NCI-H345 treated with DMSO at 0.1 percent for 48 hours (cell line): ENCODE data around the gene ENDOG.
"Not testable (repeated sequence)": the region's sequence is repeated elsewhere in the genome, so short reads cannot be mapped to it uniquely, and the experiment has no call there.

Experiments used
- DNase-seq: peaks from one replicate; lab custom pipeline; 2025; ENCODE audit not compliant: unreplicated experiment; lab: John Stamatoyannopoulos, UW

The ENDOG gene

GRCh38 chr9:128818099-128818838 is at the start of gene ENDOG:
ENDOG (plus strand) TSS chr9:128818500; CDS start chr9:128818685, 185 bp downstream.
- peak; percentile 96 for DNase-seq

- DNase-seq = no peak
Observed at GRCh38 chr9:128768606-128769005, 49.7 kb upstream of the ENDOG start.

GRCh38 chr9:128770286-128771030 is 47.8 kb upstream of the ENDOG start:
- no peak for DNase-seq

DNA sequence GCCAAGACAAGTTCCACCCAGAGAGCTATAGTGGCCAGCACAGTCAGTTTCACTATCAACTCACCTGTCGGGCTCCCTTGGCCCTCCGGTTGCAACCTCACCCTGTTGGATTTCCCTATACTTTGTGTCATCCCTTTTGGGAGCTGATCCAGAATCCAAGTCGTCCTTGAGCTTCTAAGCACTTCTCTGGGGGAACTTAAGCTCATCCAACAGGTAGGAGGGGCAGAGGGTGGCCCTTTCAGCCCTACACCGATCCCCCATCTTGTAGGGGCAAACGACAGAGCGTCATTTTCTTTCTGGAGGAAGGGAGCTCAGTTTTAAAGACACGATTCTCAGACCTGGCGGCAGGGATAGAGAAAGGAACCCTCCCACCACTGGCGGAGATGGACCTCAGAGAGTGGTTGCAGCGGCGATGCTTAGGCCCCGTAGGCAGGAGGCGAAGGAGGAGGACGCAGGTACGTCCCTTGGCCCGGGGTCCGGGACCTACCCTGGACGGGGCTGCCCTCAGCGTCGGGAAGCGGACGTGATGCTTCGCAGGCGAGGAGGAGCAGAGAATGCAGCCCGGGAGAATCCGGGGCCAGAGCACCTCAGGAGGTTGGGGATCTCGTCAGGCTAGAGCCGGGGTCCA is 47.1 kb upstream of the ENDOG start:
- no peak for DNase-seq

- DNase-seq = peak; percentile 79
Observed at GRCh38 chr9:128771745-128772519, 46.4 kb upstream of the ENDOG start, which contains the start of gene ZER1. ZER1 (minus strand) TSS chr9:128771927; CDS start chr9:128755565, 16,362 bp downstream.

DNA sequence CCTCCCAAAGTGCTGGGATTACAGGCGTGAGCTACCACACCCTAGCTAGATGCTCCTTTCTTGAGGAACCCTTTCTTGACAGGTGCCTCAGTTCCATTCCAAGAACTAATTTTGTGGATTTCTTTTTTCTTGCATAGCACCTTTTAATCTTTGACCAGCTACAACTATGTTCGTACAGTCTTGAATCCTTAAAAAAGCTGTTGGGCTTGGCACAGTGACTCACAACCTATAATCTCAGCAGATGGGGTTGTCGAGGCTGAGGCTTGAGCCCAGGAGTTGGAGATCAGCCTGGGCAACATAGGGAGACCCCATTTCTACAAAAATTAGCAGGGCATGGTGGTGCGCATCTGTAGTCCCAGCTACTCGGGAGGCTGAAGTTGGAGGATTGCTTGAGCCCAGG is 45.3 kb upstream of the ENDOG start:
- DNase-seq = no peak

- DNase-seq = no peak
Observed at GRCh38 chr9:128774804-128775203, 43.5 kb upstream of the ENDOG start.

GRCh38 chr9:128780093-128780492 is 38.2 kb upstream of the ENDOG start:
- not testable (repeated sequence) for DNase-seq

DNA sequence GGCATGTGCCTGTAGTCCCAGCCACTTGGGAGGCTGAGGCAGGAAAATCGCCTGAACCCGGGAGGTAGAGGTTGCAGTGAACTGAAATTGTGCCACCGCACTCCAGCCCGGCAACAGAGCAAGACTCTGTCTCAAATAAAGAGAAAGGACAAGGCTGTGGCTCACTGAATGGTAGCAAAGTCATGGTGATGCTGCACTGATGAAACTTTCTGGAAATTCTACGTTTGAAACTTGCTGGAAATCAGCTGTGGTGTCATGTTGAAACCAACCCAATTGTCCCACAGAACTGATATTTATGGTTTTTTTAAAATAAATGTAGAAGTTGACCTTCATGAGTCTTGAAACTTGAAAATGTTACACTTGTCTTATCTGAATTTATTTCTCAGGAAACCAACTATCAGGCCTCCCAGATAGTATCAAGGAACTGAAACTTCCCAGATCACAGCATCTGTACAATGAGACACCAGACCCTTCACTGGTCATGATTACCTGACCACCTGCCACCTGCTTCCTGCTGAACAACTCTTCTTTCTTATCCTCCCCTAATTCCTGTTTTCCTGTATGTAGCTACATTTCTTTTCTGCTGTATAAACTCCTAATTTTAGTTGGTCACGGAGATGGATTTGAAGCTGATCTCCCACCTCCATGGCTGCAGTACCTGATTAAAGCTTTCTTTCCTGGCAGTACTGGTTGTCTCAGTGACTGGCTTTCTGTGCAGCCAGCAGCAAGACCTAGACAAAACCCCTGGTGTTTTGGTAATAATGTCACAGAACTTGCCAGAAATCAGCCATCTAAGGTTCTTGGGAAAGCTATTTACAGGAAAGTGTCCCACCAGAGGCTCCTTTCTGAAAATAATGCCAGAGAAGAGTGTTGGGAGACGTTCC is 36.9 kb upstream of the ENDOG start:
- no peak for DNase-seq

DNA sequence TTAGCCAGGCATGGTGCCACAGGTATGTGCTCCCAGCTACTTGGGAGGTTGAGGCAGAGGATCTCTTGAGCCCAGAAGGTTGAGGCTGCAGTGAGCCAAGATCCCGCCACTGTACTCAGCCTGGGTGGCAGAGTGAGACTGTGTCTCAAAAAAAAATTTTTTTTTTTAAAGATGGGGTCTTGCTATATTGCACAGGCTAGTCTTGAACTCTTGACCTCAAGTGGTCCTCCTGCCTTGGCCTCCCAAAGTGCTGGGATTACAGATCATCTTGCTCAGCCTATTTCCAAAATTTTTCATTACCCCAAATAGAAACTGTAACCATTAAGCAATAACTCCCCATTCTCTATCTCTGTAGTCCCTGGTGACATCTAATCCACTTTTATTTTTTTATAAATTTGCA is 35.6 kb upstream of the ENDOG start:
- no peak for DNase-seq

DNA sequence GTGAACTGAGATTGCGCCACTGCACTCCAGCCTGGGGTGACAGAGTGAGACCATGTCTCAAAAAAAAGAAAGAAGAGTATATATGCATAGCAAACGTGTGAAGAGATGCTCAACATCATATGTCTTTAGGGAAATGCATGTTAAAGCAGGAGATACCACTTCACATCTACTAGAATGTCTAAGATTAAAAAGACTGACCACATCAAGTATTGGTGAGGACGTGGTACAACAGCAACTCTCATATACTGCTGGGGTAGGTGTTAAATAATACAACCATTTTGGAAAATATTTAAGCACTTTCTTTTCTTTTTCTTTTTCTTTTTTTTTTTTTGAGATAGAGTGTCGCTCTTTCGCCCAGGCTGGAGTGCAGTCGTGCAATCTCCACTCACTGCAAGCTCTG is 32.9 kb upstream of the ENDOG start:
- DNase-seq = no peak

DNA sequence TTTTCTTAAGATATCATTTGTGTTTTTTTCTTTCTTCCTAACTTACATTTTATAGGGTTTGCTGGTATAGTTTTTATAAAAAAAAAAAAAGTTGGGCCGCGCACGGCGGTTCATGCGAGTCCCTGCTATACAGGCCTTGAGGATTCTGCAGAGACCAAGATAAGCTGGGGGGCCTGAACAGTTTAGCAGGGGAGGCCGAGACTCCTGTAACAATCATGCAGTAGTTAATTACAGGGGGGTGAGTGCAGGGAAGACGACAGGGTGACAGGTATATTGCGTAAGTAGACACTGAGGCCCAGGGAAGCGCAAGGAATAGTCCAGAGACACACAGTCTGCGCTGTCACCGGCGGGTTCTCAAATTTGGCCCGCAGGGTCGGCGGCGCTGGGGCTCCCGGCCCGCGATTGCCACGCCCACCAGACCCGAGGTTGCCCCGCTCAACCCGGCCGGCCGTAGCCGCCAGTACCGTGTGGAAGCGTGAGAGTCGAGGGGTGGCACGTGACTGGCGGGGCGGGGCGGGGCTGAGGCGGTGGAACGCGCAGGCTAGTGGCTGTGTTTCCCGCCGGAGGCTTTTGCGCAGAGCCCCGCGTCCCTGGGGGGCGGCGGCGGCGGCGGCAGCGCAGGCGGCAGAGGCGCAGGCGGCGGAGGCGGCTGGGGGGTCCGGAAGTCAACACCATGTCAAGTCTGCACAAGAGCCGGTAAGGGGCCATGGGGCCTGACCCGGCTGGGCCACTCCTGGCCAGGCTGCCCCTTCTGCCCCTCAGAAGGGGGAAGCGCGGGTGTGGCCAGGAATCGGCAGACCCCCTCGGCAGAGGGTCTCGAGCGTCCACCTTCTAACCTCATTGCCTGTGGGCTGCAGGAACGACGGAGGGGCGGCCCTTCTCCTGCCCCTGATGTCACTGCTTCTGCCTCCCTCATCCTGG is 31.4 kb upstream of the ENDOG start, which contains the start of gene TBC1D13:
TBC1D13 (plus strand) TSS at position 573 of the 921 bp plus-strand sequence; CDS start at position 674, 101 bp downstream.
- peak; percentile 61 for DNase-seq

- no peak for DNase-seq
Observed at GRCh38 chr9:128787659-128788058, 30.6 kb upstream of the ENDOG start.

DNA sequence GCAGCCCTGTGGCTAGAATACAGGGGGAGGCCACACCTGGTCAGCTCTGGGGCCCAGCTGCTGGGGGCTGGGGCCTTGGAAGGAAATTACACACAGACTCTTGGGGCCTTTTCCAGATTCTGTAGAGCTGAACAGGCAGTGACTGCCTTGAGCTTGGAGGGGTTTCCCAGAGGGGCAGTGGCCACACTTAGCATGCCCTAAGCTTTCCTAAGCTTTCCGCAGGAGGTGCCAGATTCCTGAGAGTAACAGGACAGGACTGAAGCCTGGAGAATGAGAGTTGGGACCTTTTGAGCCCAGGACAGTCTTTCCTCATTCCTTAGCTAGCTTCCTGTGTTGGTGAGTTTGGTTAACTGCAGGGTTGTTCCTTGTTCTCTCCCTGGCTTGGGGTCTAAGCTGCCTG is 29.9 kb upstream of the ENDOG start:
- no peak for DNase-seq

DNA sequence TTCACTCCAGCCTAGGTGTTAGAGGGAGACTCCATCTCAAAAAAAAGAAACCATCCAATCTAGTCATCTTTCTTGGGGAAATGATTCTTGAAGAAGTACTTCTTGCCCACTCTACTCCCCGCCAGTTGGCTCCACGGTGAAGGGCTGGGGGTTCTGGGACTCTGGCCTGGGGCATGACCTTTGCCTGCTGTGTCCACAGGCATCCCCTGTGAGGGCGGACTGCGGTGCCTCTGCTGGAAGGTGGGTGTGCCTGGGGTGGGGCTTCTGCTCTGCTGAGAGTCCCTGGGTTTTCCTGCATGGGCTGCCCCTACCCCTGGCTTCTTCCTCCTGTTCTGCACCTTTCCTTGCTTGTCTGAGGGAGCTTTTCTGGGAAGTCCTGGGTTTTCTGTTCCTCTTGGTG is 27.8 kb upstream of the ENDOG start:
- no peak for DNase-seq

GRCh38 chr9:128792134-128792533 is 26.2 kb upstream of the ENDOG start:
- DNase-seq = no peak

- no peak for DNase-seq
Observed at GRCh38 chr9:128792978-128793686, 25.2 kb upstream of the ENDOG start.

- DNase-seq = not testable (repeated sequence)
Observed at GRCh38 chr9:128794961-128795360, 23.3 kb upstream of the ENDOG start.
